ENCODE data around the gene GIGYF1. TPM values are rescaled to one million over a fixed set of nuclear protein-coding genes. Genes with fewer than 3 reads are reported as not detected.

The GIGYF1 gene
- total and polyA plus RNA-seq, 2 of the 13 experiments (the other 11 are each of a cell fraction or from before 2014, with no cell fraction given) = 7.6 to 16.1 TPM

- TF ChIP-seq ZXDC (CRISPR knock-in tag; IDR thresholded peaks at IDR 0.05) (no peak), DDIT3 (CRISPR knock-in tag; IDR thresholded peaks at IDR 0.05) (no peak), ZBTB38 (CRISPR knock-in tag; IDR thresholded peaks at IDR 0.05) (peak; percentile 92), SOX13 (IDR thresholded peaks at IDR 0.05) (no peak), SOX13 (CRISPR knock-in tag; conservative IDR thresholded peaks at IDR 0.05 in 1 of 2, IDR thresholded peaks at IDR 0.05 in 1 of 2) (peak in 1 of 2 experiments; percentile 47; a peak in 1 of 4 replicates), CBX2 (IDR thresholded peaks at IDR 0.05; ENCODE audit: low read depth, low read length) (no peak), CBX2 (CRISPR knock-in tag; IDR thresholded peaks at IDR 0.05; ENCODE audit: low read depth) (no peak), MLX (CRISPR knock-in tag; IDR thresholded peaks at IDR 0.05) (peak; percentile 60; the same call in 1 of the 2 replicates), RBFOX2 (IDR thresholded peaks at IDR 0.05; ENCODE audit: low read depth, low read length) (no peak), FOXA3 (CRISPR knock-in tag; IDR thresholded peaks at IDR 0.05) (peak; percentile 70; the same call in 1 of the 2 replicates), ZFP91 (CRISPR knock-in tag; IDR thresholded peaks at IDR 0.05; ENCODE audit: borderline replicate concordance) (peak; percentile 66; the same call in 1 of the 2 replicates), KAT2B (IDR thresholded peaks at IDR 0.05; ENCODE audit: borderline replicate concordance, low read depth, low read length) (no peak), NFKBIZ (CRISPR knock-in tag; IDR thresholded peaks at IDR 0.05) (no peak), ZNF598 (CRISPR knock-in tag; IDR thresholded peaks at IDR 0.05; ENCODE audit: borderline replicate concordance) (0 out of 2 replicates have a peak, but pooled peaks have one; percentile 59), ZNF296 (CRISPR knock-in tag; conservative IDR thresholded peaks at IDR 0.05) (no peak), CBX1 (IDR thresholded peaks at IDR 0.05; ENCODE audit: low read depth) (peak; percentile 68), ZHX1 (CRISPR knock-in tag; IDR thresholded peaks at IDR 0.05; ENCODE audit: low read depth) (0 out of 2 replicates have a peak, but pooled peaks have one; percentile 47), ZNF280D (CRISPR knock-in tag; IDR thresholded peaks at IDR 0.05) (peak; percentile 47; the same call in 1 of the 2 replicates)
These were observed 29.8 kb upstream of the GIGYF1 start (continued) for GRCh38 chr7:100723732-100724275.

Data from HepG2 (cell line).